ENCODE data around the gene ASB1.

Gene ASB1

GRCh38 chr2:238453842-238454241 lies 27.1 kb downstream of the ASB1 start:
- CTCF ChIA-PET = no interaction called here
- TF ChIP-seq CTBP1 (IDR thresholded peaks at IDR 0.05; ENCODE audit: borderline replicate concordance) (no peak), FOXA1 (IDR thresholded peaks at IDR 0.05) (no peak), BHLHE40 (IDR thresholded peaks at IDR 0.05; ENCODE audit: borderline replicate concordance) (no peak), ZNF384 (IDR thresholded peaks at IDR 0.05) (no peak)
- DNase-seq (ENCODE audit: extremely low spot score) = no peak
- POLR2A ChIA-PET = no interaction called here

- no peak for DNase-seq (ENCODE audit: extremely low spot score)
- ChIA-PET CTCF (no interaction called here), POLR2A (no interaction called here)
- no peak for TF ChIP-seq HDGF (IDR thresholded peaks at IDR 0.05; ENCODE audit: borderline replicate concordance)
- TF ChIP-seq NFRKB (IDR thresholded peaks at IDR 0.05) = no peak
- no peak for TF ChIP-seq PKNOX1 (IDR thresholded peaks at IDR 0.05)
- TF ChIP-seq SP1 (IDR thresholded peaks at IDR 0.05) = no peak
- TF ChIP-seq FOXM1 (IDR thresholded peaks at IDR 0.05; ENCODE audit: borderline replicate concordance) = no peak
- no peak for TF ChIP-seq ELF4 (IDR thresholded peaks at IDR 0.05)
- no peak for TF ChIP-seq FOXK2 (IDR thresholded peaks at IDR 0.05)
- no peak for TF ChIP-seq TARDBP (IDR thresholded peaks at IDR 0.05)
- TF ChIP-seq ARNT (IDR thresholded peaks at IDR 0.05) = no peak
- no peak for TF ChIP-seq FOXA1 (IDR thresholded peaks at IDR 0.05)
- no peak for TF ChIP-seq LEF1 (IDR thresholded peaks at IDR 0.05; ENCODE audit: borderline replicate concordance)
- no peak for TF ChIP-seq L3MBTL2 (conservative IDR thresholded peaks at IDR 0.05)
- no peak for TF ChIP-seq SUZ12 (IDR thresholded peaks at IDR 0.05)
- TF ChIP-seq ZNF384 (IDR thresholded peaks at IDR 0.05) = no peak
- TF ChIP-seq BHLHE40 (IDR thresholded peaks at IDR 0.05; ENCODE audit: borderline replicate concordance) = no peak
- no peak for TF ChIP-seq CTBP1 (IDR thresholded peaks at IDR 0.05; ENCODE audit: borderline replicate concordance)
These were observed 29.7 kb downstream of the ASB1 start for GRCh38 chr2:238456449-238456848.

- CTCF ChIA-PET = no interaction called here
- POLR2A ChIA-PET = no interaction called here
- TF ChIP-seq L3MBTL2 (conservative IDR thresholded peaks at IDR 0.05) (no peak), CTBP1 (IDR thresholded peaks at IDR 0.05; ENCODE audit: borderline replicate concordance) (no peak), LEF1 (IDR thresholded peaks at IDR 0.05; ENCODE audit: borderline replicate concordance) (no peak), ELF4 (IDR thresholded peaks at IDR 0.05) (no peak), FOXA1 (IDR thresholded peaks at IDR 0.05) (no peak), HDGF (IDR thresholded peaks at IDR 0.05; ENCODE audit: borderline replicate concordance) (no peak), NFRKB (IDR thresholded peaks at IDR 0.05) (no peak), SUZ12 (IDR thresholded peaks at IDR 0.05) (no peak), BHLHE40 (IDR thresholded peaks at IDR 0.05; ENCODE audit: borderline replicate concordance) (no peak), ZNF384 (IDR thresholded peaks at IDR 0.05) (no peak), PKNOX1 (IDR thresholded peaks at IDR 0.05) (no peak), ARNT (IDR thresholded peaks at IDR 0.05) (no peak), TARDBP (IDR thresholded peaks at IDR 0.05) (no peak), FOXK2 (IDR thresholded peaks at IDR 0.05) (no peak), FOXM1 (IDR thresholded peaks at IDR 0.05; ENCODE audit: borderline replicate concordance) (no peak), SP1 (IDR thresholded peaks at IDR 0.05) (no peak)
- no peak for DNase-seq (ENCODE audit: extremely low spot score)
These were observed 30.5 kb downstream of the ASB1 start for GRCh38 chr2:238456970-238457926.

- no peak for TF ChIP-seq FOXM1 (IDR thresholded peaks at IDR 0.05; ENCODE audit: borderline replicate concordance)
- TF ChIP-seq CTBP1 (IDR thresholded peaks at IDR 0.05; ENCODE audit: borderline replicate concordance) = no peak
- no peak for TF ChIP-seq FOXA1 (IDR thresholded peaks at IDR 0.05)
- no peak for TF ChIP-seq ELF4 (IDR thresholded peaks at IDR 0.05)
- no peak for TF ChIP-seq PKNOX1 (IDR thresholded peaks at IDR 0.05)
- no peak for TF ChIP-seq TARDBP (IDR thresholded peaks at IDR 0.05)
- no peak for TF ChIP-seq BHLHE40 (IDR thresholded peaks at IDR 0.05; ENCODE audit: borderline replicate concordance)
- TF ChIP-seq LEF1 (IDR thresholded peaks at IDR 0.05; ENCODE audit: borderline replicate concordance) = no peak
- TF ChIP-seq ZNF384 (IDR thresholded peaks at IDR 0.05) = no peak
- no peak for TF ChIP-seq FOXK2 (IDR thresholded peaks at IDR 0.05)
- TF ChIP-seq NFRKB (IDR thresholded peaks at IDR 0.05) = no peak
- no peak for TF ChIP-seq HDGF (IDR thresholded peaks at IDR 0.05; ENCODE audit: borderline replicate concordance)
- no peak for TF ChIP-seq SUZ12 (IDR thresholded peaks at IDR 0.05)
- TF ChIP-seq ARNT (IDR thresholded peaks at IDR 0.05) = no peak
- TF ChIP-seq L3MBTL2 (conservative IDR thresholded peaks at IDR 0.05) = no peak
- TF ChIP-seq SP1 (IDR thresholded peaks at IDR 0.05) = no peak
- ChIA-PET CTCF (no interaction called here), POLR2A (no interaction called here)
- DNase-seq (ENCODE audit: extremely low spot score) = no peak
These were observed 31.2 kb downstream of the ASB1 start for GRCh38 chr2:238457927-238458324.

- TF ChIP-seq PKNOX1 (IDR thresholded peaks at IDR 0.05) (no peak), FOXM1 (IDR thresholded peaks at IDR 0.05; ENCODE audit: borderline replicate concordance) (no peak), FOXA1 (IDR thresholded peaks at IDR 0.05) (no peak), SP1 (IDR thresholded peaks at IDR 0.05) (no peak), ZNF384 (IDR thresholded peaks at IDR 0.05) (no peak), CTBP1 (IDR thresholded peaks at IDR 0.05; ENCODE audit: borderline replicate concordance) (no peak), HDGF (IDR thresholded peaks at IDR 0.05; ENCODE audit: borderline replicate concordance) (no peak), SUZ12 (IDR thresholded peaks at IDR 0.05) (no peak), ELF4 (IDR thresholded peaks at IDR 0.05) (no peak), ARNT (IDR thresholded peaks at IDR 0.05) (no peak), LEF1 (IDR thresholded peaks at IDR 0.05; ENCODE audit: borderline replicate concordance) (no peak), NFRKB (IDR thresholded peaks at IDR 0.05) (no peak), TARDBP (IDR thresholded peaks at IDR 0.05) (no peak), FOXK2 (IDR thresholded peaks at IDR 0.05) (no peak), BHLHE40 (IDR thresholded peaks at IDR 0.05; ENCODE audit: borderline replicate concordance) (no peak), L3MBTL2 (conservative IDR thresholded peaks at IDR 0.05) (no peak)
- DNase-seq (ENCODE audit: extremely low spot score) = no peak
- POLR2A ChIA-PET = no interaction called here
- CTCF ChIA-PET = no interaction called here
These were observed 31.9 kb downstream of the ASB1 start for GRCh38 chr2:238458651-238459050.
